Caco-2 (cell line): Measurements from ENCODE around the gene KLHL40. TPM values are rescaled to one million over a fixed set of nuclear protein-coding genes. Genes with fewer than 3 reads are reported as not detected.

ENCODE experiments used
- BruUV-seq: library from RNA; stranded (reverse); fragments of 400-500 nt; replicated peaks from 2 replicates; lab custom pipeline; 2021; lab: Mats Ljungman, UMichigan
- CTCF ChIA-PET: fragments of 300-600 bp; sonication (Branson Sonifier 250); formaldehyde crosslinking; loops from one replicate; lab custom pipeline; 2022; ENCODE audit warnings: antibody characterized with exemption; lab: Charles Lee
- POLR2A ChIA-PET: fragments of 300-600 bp; sonication (Branson Sonifier 250); formaldehyde crosslinking; loops from one replicate; lab custom pipeline; 2022; ENCODE audit warnings: antibody characterized with exemption; lab: Charles Lee
- DNase-seq, 2 experiments: peaks; one replicate each; pipeline versions ENCODE4 v3.0.0 to v3.0.0-alpha.2; 2020 to 2022
- H3K27me3 ChIP-seq: replicated peaks from 2 replicates; pipeline ENCODE4 v1.6.0; 2011; ENCODE audit warnings: low read length; ENCODE audit not compliant: control insufficient read depth, insufficient read depth
- H3K36me3 ChIP-seq: 2 replicates; pipeline ENCODE4 v1.5.1; 2011; ENCODE audit warnings: low read length; ENCODE audit not compliant: control insufficient read depth, insufficient read depth
- H3K4me1 ChIP-seq: fragments of 250-450 bp; sonication (Bioruptor Pico); 2 replicates; pipeline ENCODE4 v1.5.1; 2020; ENCODE audit warnings: mild to moderate bottlenecking
- H3K4me3 ChIP-seq: 2 replicates; pipeline ENCODE4 v1.5.1; 2011; ENCODE audit warnings: low read depth, mild to moderate bottlenecking, control low read depth, low read length
- H3K9me3 ChIP-seq: fragments of 250-450 bp; sonication (Bioruptor Pico); 2 replicates; pipeline ENCODE4 v1.5.1; 2020; ENCODE audit warnings: mild to moderate bottlenecking, moderate library complexity
- H3K27ac Mint-ChIP-seq: one replicate; pipeline ENCODE4 v1.8.0; 2022; ENCODE audit warnings: mixed read lengths; ENCODE audit not compliant: unreplicated experiment
- H3K27me3 Mint-ChIP-seq: one replicate; pipeline ENCODE4 v1.8.0; 2022; ENCODE audit warnings: mixed read lengths; ENCODE audit not compliant: insufficient read depth, unreplicated experiment
- H3K36me3 Mint-ChIP-seq: one replicate; pipeline ENCODE4 v1.8.0; 2022; ENCODE audit warnings: mild to moderate bottlenecking, mixed read lengths; ENCODE audit not compliant: insufficient read depth, unreplicated experiment
- H3K4me1 Mint-ChIP-seq: one replicate; pipeline ENCODE4 v1.8.0; 2022; ENCODE audit warnings: low read depth, mixed read lengths; ENCODE audit not compliant: unreplicated experiment
- H3K4me3 Mint-ChIP-seq: one replicate; pipeline ENCODE4 v1.8.0; 2022; ENCODE audit warnings: mild to moderate bottlenecking, moderate library complexity, mixed read lengths; ENCODE audit not compliant: unreplicated experiment
- H3K9me3 Mint-ChIP-seq: one replicate; pipeline ENCODE4 v1.8.0; 2022; ENCODE audit warnings: mixed read lengths; ENCODE audit not compliant: unreplicated experiment
- intact Hi-C: fragments of 100-400 bp; cut with micrococcal nuclease; formaldehyde crosslinking; loops from one replicate; pipeline ENCODE4 v1.10.0; 2022; ENCODE audit not compliant: unreplicated experiment
- total RNA-seq: library from RNA; stranded (reverse); gene quantifications from 2 replicates; pipeline ENCODE4 v1.2.3, GENCODE V29; 2022
- TF ChIP-seq, protein P1 (sequence below), 2 experiments: fragments of 200-600 bp in 1 of 2; IDR thresholded peaks; 1 replicate in 1 of 2; 2 replicates in 1 of 2; pipeline versions ENCODE4 v1.5.1 to v1.8.0; 2011 to 2022; ENCODE audit warnings: antibody characterized with exemption in 1 of 2, control low read depth in 1 of 2, inconsistent platforms in 1 of 2, low read depth in 1 of 2, low read length in 1 of 2, mild to moderate bottlenecking in 1 of 2, moderate library complexity in 1 of 2; ENCODE audit not compliant: insufficient read depth in 1 of 2, severe bottlenecking in 1 of 2, unreplicated experiment in 1 of 2

Gene KLHL40
- total RNA-seq, 1 experiment from 2014 or later = not detected

DNA sequence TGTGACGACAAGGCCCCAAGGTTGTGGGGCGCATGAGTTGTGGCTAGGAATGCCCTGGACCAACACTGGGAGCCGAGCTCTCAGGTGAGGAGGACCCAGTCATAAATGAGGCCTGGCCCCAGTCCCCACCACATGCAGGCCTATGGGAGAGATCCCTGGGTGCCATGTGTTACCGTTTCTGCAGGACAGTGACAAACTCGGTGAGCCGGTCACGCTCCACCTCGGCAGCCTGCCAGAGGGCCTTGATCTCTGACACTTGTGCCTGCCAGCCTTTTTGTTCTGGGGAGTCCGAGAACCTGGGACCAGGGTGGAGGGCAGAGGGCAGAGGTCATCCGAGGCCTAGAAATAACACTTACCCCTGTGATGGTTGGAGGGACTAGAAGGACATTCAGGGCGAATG, 45.0 kb downstream of the KLHL40 start:
- CTCF ChIA-PET = no interaction called here
- Histone ChIP-seq H3K9me3 (no peaks in the 10 kb centered on the region), H3K4me1 (no peaks in the 10 kb centered on the region), H3K4me3 (no peak overlapping the region), H3K27me3 (no peaks in the 10 kb centered on the region; the same call in 1 of the 2 replicates), H3K36me3 (no peaks in the 10 kb centered on the region)
- no peaks in the 10 kb centered on the region for H3K4me1 Mint-ChIP-seq
- no peaks in the 10 kb centered on the region for H3K36me3 Mint-ChIP-seq
- TF ChIP-seq, protein P1, sequence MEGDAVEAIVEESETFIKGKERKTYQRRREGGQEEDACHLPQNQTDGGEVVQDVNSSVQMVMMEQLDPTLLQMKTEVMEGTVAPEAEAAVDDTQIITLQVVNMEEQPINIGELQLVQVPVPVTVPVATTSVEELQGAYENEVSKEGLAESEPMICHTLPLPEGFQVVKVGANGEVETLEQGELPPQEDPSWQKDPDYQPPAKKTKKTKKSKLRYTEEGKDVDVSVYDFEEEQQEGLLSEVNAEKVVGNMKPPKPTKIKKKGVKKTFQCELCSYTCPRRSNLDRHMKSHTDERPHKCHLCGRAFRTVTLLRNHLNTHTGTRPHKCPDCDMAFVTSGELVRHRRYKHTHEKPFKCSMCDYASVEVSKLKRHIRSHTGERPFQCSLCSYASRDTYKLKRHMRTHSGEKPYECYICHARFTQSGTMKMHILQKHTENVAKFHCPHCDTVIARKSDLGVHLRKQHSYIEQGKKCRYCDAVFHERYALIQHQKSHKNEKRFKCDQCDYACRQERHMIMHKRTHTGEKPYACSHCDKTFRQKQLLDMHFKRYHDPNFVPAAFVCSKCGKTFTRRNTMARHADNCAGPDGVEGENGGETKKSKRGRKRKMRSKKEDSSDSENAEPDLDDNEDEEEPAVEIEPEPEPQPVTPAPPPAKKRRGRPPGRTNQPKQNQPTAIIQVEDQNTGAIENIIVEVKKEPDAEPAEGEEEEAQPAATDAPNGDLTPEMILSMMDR (IDR thresholded peaks at IDR 0.05; ENCODE audit: insufficient read depth in 1 of 2, low read depth in 1 of 2, low read length in 1 of 2, severe bottlenecking in 1 of 2, unreplicated experiment in 1 of 2) = no peak
- intact Hi-C loops = no loop called here
- H3K27ac Mint-ChIP-seq = no peak overlapping the region
- DNase-seq = no peak
- H3K27me3 Mint-ChIP-seq = peaks cover 6% of the 10 kb centered on the region
- POLR2A ChIA-PET = no interaction called here
- H3K4me3 Mint-ChIP-seq = no peak overlapping the region
- no peaks in the 10 kb centered on the region for H3K9me3 Mint-ChIP-seq
- no TSS peak for BruUV-seq

GRCh38 chr3:42730706-42731420, 45.5 kb downstream of the KLHL40 start:
- H3K27ac Mint-ChIP-seq = no peak overlapping the region
- no peaks in the 10 kb centered on the region for H3K9me3 Mint-ChIP-seq

GRCh38 chr3:42731476-42732195, 46.3 kb downstream of the KLHL40 start:
- TF ChIP-seq, protein P1 (IDR thresholded peaks at IDR 0.05; ENCODE audit: insufficient read depth in 1 of 2, low read depth in 1 of 2, low read length in 1 of 2, severe bottlenecking in 1 of 2, unreplicated experiment in 1 of 2) = no peak
- no peaks in the 10 kb centered on the region for H3K9me3 Mint-ChIP-seq
- no peak overlapping the region for H3K27ac Mint-ChIP-seq
- H3K27me3 ChIP-seq = no peaks in the 10 kb centered on the region; the same call in 1 of the 2 replicates
- no peaks in the 10 kb centered on the region for H3K4me1 ChIP-seq
- no peaks in the 10 kb centered on the region for H3K9me3 ChIP-seq
- no peak for DNase-seq
- BruUV-seq = no TSS peak
- H3K4me3 ChIP-seq = no peak overlapping the region
- intact Hi-C loops = no loop called here
- no peak overlapping the region for H3K4me3 Mint-ChIP-seq
- H3K4me1 Mint-ChIP-seq = no peaks in the 10 kb centered on the region
- H3K36me3 ChIP-seq = no peaks in the 10 kb centered on the region
- ChIA-PET CTCF (no interaction called here), POLR2A (no interaction called here)
- H3K36me3 Mint-ChIP-seq = no peaks in the 10 kb centered on the region
- H3K27me3 Mint-ChIP-seq = peaks cover 6% of the 10 kb centered on the region

More at GRCh38 chr3:42730706-42731420, 45.5 kb downstream of the KLHL40 start:
- H3K27me3 Mint-ChIP-seq = peaks cover 6% of the 10 kb centered on the region
- H3K4me1 ChIP-seq = no peaks in the 10 kb centered on the region
- no peaks in the 10 kb centered on the region for H3K4me1 Mint-ChIP-seq
- ChIA-PET POLR2A (no interaction called here), CTCF (no interaction called here)
- H3K4me3 ChIP-seq = no peak overlapping the region
- H3K27me3 ChIP-seq = no peaks in the 10 kb centered on the region; the same call in 1 of the 2 replicates
- no peak overlapping the region for H3K4me3 Mint-ChIP-seq
- BruUV-seq = no TSS peak
- DNase-seq = no peak
- H3K9me3 ChIP-seq = no peaks in the 10 kb centered on the region
- no peaks in the 10 kb centered on the region for H3K36me3 ChIP-seq
- TF ChIP-seq, protein P1 (IDR thresholded peaks at IDR 0.05; ENCODE audit: insufficient read depth in 1 of 2, low read depth in 1 of 2, low read length in 1 of 2, severe bottlenecking in 1 of 2, unreplicated experiment in 1 of 2) = no peak
- no peaks in the 10 kb centered on the region for H3K36me3 Mint-ChIP-seq
- intact Hi-C loops = no loop called here
